GM19452 (cell line): ENCODE data around the gene AMBRA1.
A peak's percentile ranks its signal among the peaks of the same experiment; 100 is the strongest.

Experiments used
- ATAC-seq: cut with Tn5 transposase; IDR thresholded peaks from one replicate; pipeline ENCODE4 v1.9.1; 2021; ENCODE audit not compliant: unreplicated experiment

The AMBRA1 gene

DNA sequence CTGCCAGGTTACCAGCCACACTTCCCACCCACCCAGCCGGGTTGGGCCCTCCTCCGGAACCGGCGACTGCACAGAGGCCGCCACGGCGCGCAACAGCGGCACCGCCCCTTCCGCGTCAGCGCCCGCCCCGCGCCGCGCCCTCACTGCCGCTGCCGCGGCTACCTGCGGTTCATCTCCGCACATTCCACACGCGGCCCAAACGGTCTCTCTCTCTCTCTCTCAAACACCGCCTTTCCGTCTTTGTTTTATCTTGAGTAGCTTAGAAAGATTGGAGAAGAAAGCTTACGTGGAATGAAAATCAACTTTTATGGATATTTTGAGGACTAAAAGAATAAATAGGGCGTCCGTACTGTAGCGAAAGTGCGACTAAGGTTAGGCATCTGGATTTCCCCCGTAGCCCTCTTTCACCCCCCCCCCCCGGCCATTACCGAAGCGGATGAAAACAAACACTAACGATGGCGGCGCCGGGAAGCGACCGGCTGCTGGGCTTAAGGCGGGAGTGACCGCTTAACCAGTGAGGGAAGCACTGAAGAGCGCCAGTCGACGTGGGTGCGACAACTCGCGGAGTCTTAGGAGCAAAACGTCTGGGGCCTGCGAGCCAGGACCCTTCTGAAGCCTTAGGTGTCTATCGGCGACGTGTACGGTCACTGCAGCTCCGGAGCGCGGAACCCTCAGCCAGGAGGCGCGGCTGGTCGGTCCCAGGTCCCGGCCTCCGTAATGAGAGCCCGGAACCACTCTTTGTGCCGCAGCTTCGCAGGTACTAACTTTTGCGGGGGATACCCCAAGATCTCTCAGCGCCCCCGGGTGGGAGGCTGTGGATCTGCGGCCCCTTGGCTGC, 23.5 kb upstream of the AMBRA1 start, which contains the start of the genes ATG13 and HARBI1:
Gene ATG13 (plus strand): TSS at position 420 of the 838 bp plus-strand sequence. CDS start 26,739 bp downstream, outside the sequence.
Gene HARBI1 (minus strand): TSS at position 94 of the 838 bp plus-strand sequence. CDS start 990 bp downstream, outside the sequence.
- ATAC-seq = peak; percentile 96

GRCh38 chr11:46616551-46617133, 22.8 kb upstream of the AMBRA1 start:
- no peak for ATAC-seq

DNA sequence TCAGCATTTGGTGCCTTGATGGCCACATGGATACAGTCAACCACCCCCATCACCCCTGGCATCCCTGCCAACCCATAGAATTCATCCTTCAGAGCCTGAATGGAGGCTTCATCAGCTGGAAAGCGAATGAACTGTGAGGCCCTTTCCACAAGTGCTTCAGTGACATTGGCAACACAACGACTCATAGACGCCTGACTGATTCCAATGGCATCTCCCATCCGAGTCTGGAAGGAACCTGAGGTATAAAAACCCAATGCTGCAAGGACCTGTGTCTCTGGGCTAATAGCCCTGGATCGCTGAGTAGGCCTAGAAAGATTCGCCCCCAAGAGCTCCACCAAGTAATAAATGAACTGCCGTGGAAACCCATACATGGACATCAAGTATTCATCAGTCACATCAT, 21.9 kb upstream of the AMBRA1 start:
- ATAC-seq = no peak

GRCh38 chr11:46612326-46612725, 18.5 kb upstream of the AMBRA1 start:
- no peak for ATAC-seq

DNA sequence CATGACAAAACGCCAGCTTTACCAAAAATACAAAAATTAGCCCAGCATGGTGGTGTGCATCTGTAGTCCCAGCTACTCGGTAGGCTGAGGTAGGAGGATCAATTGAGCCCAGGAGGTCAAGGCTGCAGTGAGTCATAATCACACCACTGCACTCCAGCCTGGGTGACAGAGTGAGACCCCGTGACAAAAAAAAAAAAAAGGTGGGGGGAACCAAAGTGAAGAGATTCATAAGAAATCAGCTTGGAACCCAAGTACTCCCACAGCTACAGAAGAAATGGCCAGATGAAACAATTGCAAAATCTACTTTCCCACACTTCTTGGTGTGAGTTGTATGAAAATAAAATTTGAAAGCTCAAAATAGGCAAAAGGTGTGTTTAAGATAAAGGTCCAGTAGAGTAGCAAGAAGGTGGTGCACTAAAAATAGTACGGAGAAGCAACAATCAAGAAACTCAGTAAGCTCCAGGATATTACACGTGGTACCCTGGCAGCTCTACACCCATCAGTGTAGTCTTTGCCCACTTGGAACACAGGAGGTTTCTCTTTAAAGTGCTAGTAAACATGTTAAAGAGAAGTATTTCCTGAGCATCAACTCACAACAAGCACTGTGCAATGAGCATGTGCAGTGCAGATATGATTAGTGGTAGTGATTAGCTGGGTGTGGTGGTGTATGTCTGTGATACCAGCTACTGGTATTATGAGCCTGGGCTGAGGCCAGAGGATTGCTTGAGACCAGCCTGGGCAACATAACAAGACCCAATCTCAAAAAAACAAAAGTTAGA, 17.9 kb upstream of the AMBRA1 start:
- no peak for ATAC-seq

- no peak for ATAC-seq
These were observed 15.6 kb upstream of the AMBRA1 start for GRCh38 chr11:46609386-46609785.

- no peak for ATAC-seq
These were observed 13.7 kb upstream of the AMBRA1 start for GRCh38 chr11:46607516-46607915.

- ATAC-seq = no peak
These were observed 11.0 kb upstream of the AMBRA1 start for GRCh38 chr11:46604796-46605195.

DNA sequence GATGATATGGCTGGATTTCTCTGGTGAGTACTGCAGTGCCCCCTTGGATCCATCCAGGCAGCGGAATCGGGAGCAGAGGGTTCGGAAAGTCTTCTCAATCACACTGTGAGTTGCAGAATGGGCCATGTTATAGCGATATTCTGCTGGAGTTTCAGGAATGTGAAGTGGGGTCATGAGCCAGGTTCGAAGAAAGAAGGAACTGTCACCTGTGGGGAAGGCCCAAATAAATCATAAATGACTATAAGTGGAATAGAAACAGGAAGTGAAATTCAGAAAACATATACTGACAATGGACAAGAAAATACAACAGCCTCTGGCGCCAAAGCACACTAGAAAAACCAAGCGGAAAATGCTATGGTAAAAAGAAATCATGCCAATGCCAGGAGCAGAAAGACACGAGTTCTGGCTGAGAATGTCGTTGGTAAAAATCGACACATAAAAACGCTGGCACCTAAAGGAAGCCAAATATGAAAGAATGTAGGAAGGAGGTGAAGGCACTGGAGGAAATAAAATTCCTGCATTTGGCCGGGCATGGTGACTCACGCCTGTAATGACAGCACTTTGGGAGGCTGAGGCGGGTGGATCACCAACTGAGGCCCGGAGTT, 10.0 kb upstream of the AMBRA1 start:
- no peak for ATAC-seq

GRCh38 chr11:46601129-46601528, 7.3 kb upstream of the AMBRA1 start:
- ATAC-seq = no peak

- no peak for ATAC-seq
These were observed 6.6 kb upstream of the AMBRA1 start for GRCh38 chr11:46600194-46600960.

DNA sequence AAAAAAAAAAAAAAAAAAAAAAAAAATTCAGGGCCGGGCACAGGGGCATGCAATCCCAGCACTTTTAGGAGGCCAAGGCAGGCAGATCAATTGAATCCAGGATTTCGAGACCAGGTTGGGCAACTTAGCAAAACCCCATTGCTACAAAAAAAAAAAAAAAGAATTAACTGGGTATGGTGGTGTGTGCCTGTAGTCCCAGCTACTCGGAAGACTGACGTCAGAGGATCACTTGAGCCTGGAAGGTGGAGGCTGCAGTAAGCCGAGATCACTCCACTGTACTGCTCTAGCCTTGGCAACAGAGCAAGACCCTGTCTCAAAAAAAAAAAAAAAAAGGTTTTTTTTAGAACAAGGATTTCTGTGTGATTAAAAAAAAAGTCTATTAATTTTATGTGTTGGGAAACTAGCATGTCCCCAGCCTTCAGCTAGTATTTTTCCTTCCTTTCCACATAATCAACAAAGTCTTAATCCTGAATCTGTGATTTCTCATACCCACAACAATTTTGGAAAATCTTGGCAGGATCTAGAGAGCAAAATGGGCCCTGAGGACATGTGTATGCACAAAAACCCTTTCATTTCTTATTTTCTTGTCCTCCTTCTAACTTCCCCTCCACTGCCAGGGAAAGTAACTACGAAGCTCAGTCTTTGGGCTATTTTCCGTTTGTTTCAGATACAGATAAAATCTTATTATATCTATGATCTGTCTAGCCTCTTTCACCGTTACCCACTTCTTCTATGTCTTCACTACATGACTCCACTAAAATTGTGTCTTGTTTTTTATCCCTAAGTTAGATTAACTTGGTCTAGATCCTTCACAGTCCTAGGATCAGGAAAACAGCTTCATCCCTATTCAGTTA, 5.7 kb upstream of the AMBRA1 start:
- no peak for ATAC-seq

DNA sequence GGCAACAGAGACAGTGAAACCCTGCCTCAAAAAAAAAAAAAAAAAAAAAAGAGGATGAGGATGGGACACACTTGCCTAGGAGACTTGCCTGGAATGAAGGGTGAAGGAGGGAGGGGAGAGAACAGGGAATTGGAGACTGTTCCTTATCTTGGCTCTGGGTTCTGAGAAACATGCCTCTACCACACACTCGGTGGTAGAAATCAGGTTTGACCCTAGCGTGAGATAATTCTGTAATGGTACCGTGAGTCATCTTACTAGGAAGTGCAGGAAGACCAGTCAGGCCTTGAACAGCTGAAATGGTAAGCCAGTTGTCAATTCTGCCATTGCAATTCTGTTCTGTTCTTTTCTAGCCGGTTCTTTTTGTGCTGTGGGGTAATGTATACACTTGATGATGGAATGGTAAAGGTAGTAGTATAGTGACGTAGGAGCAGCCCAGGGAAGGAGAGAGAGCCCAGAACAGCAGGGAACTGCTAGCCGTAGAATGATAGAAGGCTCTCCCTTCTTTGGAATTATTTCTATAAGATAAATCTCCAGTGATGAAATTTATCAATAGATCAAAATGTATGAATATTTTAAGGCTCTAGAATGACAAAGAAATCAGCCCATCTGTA, 3.9 kb upstream of the AMBRA1 start:
- ATAC-seq = no peak

GRCh38 chr11:46597155-46597554, 3.3 kb upstream of the AMBRA1 start:
- no peak for ATAC-seq

DNA sequence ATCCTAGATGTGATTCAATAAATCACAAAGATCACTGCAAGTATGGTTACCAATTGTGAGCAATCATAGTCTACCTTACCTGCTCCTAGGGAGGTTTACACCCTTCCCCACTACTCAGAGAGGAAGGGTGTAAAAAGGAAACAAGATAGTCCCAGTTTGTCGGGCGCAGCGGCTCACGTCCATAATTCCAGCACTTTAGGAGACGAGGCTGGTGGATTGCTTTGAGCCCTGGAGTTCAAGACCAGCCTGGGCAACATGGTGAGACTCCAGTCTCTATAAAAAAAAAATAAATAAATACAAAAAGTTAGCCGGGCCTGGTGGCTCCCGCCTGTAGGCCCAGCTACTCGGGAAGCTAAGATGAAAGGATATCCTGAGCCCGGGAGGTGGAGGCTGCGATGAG, 962 bp upstream of the AMBRA1 start:
- ATAC-seq = no peak

GRCh38 chr11:46594374-46594700, 514 bp upstream of the AMBRA1 start:
- no peak for ATAC-seq

DNA sequence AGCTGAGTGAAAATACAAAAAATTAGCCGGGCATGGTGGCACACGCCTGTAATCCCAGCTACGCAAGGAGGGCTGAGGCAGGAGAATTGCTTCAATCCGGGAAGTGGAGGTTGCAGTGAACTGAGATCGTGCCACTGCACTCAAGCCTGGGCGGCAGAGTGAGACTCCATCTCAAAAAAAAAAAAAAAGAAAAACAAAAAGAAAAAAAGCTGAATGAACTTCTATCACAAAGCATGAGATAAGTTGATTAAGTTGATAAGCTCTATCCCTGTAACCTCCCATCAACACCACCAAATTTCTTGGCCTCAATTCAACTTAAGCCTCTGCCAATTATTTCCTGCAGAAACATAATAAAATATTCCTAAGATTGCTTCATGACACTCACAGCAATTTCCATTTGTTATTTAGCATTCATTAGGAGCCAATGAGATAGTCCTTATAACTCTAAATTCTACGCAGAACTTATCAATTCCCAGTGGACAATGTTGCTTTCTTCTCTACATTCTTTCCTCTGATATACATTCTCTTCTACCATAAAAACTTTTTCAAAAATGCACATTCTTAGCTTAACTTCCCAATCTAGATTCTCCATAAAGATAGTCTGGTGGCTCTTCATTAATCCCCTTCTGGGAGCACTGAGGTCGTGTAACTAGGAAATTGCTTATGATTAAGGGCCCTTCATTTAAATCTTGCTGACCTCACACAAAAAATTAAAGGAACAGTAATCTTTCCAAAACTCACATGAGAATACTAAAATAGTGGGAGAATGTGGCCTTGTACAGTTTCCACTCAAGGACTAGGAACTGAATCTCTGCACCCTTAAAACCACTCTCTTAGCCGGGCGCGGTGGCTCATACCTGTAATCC, 2.9 kb downstream of the AMBRA1 start:
- ATAC-seq = no peak

- ATAC-seq = no peak
These were observed 4.9 kb downstream of the AMBRA1 start for GRCh38 chr11:46588915-46589314.
